HepG2 (cell line): ENCODE data around the gene CCL8. TPM values are rescaled to one million over a fixed set of nuclear protein-coding genes. Genes with fewer than 3 reads are reported as not detected.

Source experiments
- ATAC-seq: fragments of 200-7000 bp; cut with Tn5 transposase; 3 replicates; pipeline ENCODE4 v1.9.1; 2020; ENCODE audit warnings: mild to moderate bottlenecking, moderate library complexity
- BruUV-seq: library from RNA; stranded (reverse); fragments of 400-500 nt; replicated peaks from 2 replicates; lab custom pipeline; 2021; lab: Mats Ljungman, UMichigan
- CTCF ChIA-PET: fragments of 300-600 bp; formaldehyde crosslinking; extraction: SDS; loops from one replicate; lab custom pipeline; 2021; ENCODE audit warnings: low total read pairs, inconsistent platforms, low intra/inter-chr PET ratio; lab: Yijun Ruan, JAX
- POLR2A ChIA-PET: fragments of 350-600 bp; sonication (Branson Sonifier 250); formaldehyde crosslinking; loops from one replicate; lab custom pipeline; 2020; ENCODE audit warnings: antibody characterized with exemption, inconsistent platforms; lab: Yijun Ruan, JAX
- DNase-seq: peaks from one replicate; pipeline ENCODE4 v3.0.0-alpha.2; 2015; ENCODE audit warnings: low spot score
- FAIRE-seq: peaks from 3 replicates; lab custom pipeline; 2011; peaks lifted over from hg19 to GRCh38; lab: Jason Lieb, UNC
- H2AFZ ChIP-seq: one replicate; pipeline ENCODE4 v1.6.1; 2011; ENCODE audit warnings: low read length, inconsistent platforms
- H3K27ac ChIP-seq: fragments of 300-600 bp; 3 replicates; pipeline ENCODE4 v1.8.0; 2011; ENCODE audit warnings: mixed run types, mild to moderate bottlenecking, mixed read lengths, low read length, inconsistent platforms; ENCODE audit not compliant: insufficient read depth; ENCODE audit errors: extremely low read length
- H3K27me3 ChIP-seq, 2 experiments: fragments of 200-600 bp in 1 of 2; 2 replicates in 1 of 2; 3 replicates in 1 of 2; pipeline versions ENCODE4 v1.6.0 to v1.8.0; 2011; ENCODE audit warnings: low read length in 2 of 2, mild to moderate bottlenecking in 2 of 2, moderate library complexity in 2 of 2, inconsistent platforms in 1 of 2; ENCODE audit not compliant: insufficient read depth in 2 of 2, control insufficient read depth in 1 of 2
- H3K36me3 ChIP-seq, 2 experiments: fragments of 200-600 bp in 1 of 2; replicated peaks in 1 of 2; 2 replicates in 1 of 2; 3 replicates in 1 of 2; pipeline versions ENCODE4 v1.5.1 to v1.8.0; 2011; ENCODE audit warnings: low read length in 2 of 2, inconsistent platforms in 1 of 2; ENCODE audit not compliant: insufficient read depth in 2 of 2, control insufficient read depth in 1 of 2
- H3K4me1 ChIP-seq: 2 replicates; pipeline ENCODE4 v1.5.1; 2012; ENCODE audit warnings: low read length, inconsistent platforms; ENCODE audit not compliant: insufficient read depth
- H3K4me2 ChIP-seq: 2 replicates; pipeline ENCODE4 v1.6.0; 2011; ENCODE audit warnings: low read depth, low read length, inconsistent platforms
- H3K4me3 ChIP-seq, 3 experiments: fragments of 200-600 bp in 1 of 3; sonication (generic), shearing (Covaris generic) in 1 of 3; replicated peaks in 1 of 3; 2 replicates each; pipeline ENCODE4 v1.5.1; 2011 to 2016; ENCODE audit warnings: low read length in 3 of 3, inconsistent platforms in 2 of 3, low read depth in 2 of 3, mild to moderate bottlenecking in 2 of 3, control low read depth in 1 of 3, mixed read lengths in 1 of 3; ENCODE audit not compliant: insufficient read depth in 1 of 3
- H3K79me2 ChIP-seq: one replicate; pipeline ENCODE4 v1.6.1; 2011; ENCODE audit warnings: low read length, inconsistent platforms; ENCODE audit not compliant: insufficient read depth
- H3K9ac ChIP-seq: 2 replicates; pipeline ENCODE4 v1.6.0; 2011; ENCODE audit warnings: mild to moderate bottlenecking, low read depth, low read length, inconsistent platforms; ENCODE audit not compliant: insufficient read depth
- H3K9me3 ChIP-seq: 2 replicates; pipeline ENCODE4 v1.5.1; 2012; ENCODE audit warnings: mild to moderate bottlenecking, low read length
- H4K20me1 ChIP-seq: 2 replicates; pipeline ENCODE4 v1.6.0; 2011; ENCODE audit warnings: inconsistent platforms, mild to moderate bottlenecking, low read length, moderate library complexity; ENCODE audit not compliant: insufficient read depth
- ARNT2 ChIP-seq: sonication (generic); formaldehyde crosslinking; IDR thresholded peaks from 2 replicates; pipeline ENCODE4 v1.8.0; 2022; ENCODE audit warnings: mild to moderate bottlenecking, low read depth, missing genetic modification reagents, moderate library complexity
- ATF7-NPFF ChIP-seq: sonication (generic); formaldehyde crosslinking; IDR thresholded peaks from 2 replicates; pipeline ENCODE4 v1.8.1; 2023; ENCODE audit warnings: mild to moderate bottlenecking, low read depth, missing genetic modification reagents, moderate library complexity
- BRCA1 ChIP-seq: sonication (generic); formaldehyde crosslinking; IDR thresholded peaks from 2 replicates; pipeline ENCODE4 v1.4.0; 2020; ENCODE audit warnings: missing genetic modification reagents
- FOXJ3 ChIP-seq: sonication (generic); formaldehyde crosslinking; IDR thresholded peaks from 2 replicates; pipeline ENCODE4 v1.4.0; 2020; ENCODE audit warnings: missing genetic modification reagents, mild to moderate bottlenecking, borderline replicate concordance
- MATR3 ChIP-seq: sonication (generic); formaldehyde crosslinking; IDR thresholded peaks from 2 replicates; pipeline ENCODE4 v1.4.0; 2020; ENCODE audit warnings: missing genetic modification reagents
- MBD4 ChIP-seq: IDR thresholded peaks from 2 replicates; pipeline ENCODE4 v1.6.1; 2012; ENCODE audit warnings: low read length, inconsistent platforms, borderline replicate concordance
- MXD4 ChIP-seq: IDR thresholded peaks from 2 replicates; pipeline ENCODE4 v1.6.1; 2016; ENCODE audit warnings: mild to moderate bottlenecking, missing biosample characterization, missing genetic modification reagents
- NFKB2 ChIP-seq: sonication (generic); formaldehyde crosslinking; IDR thresholded peaks from 2 replicates; pipeline ENCODE4 v1.4.0; 2020; ENCODE audit warnings: missing genetic modification reagents, borderline replicate concordance
- PRMT3 ChIP-seq: sonication (generic); formaldehyde crosslinking; IDR thresholded peaks from 2 replicates; pipeline ENCODE4 v1.8.1; 2022; ENCODE audit warnings: low read depth, mild to moderate bottlenecking, moderate library complexity, missing genetic modification reagents, borderline replicate concordance
- RCOR2 ChIP-seq: IDR thresholded peaks from 2 replicates; pipeline ENCODE4 v1.6.1; 2016; ENCODE audit warnings: missing biosample characterization, missing genetic modification reagents
- SAP130 ChIP-seq: IDR thresholded peaks from 2 replicates; pipeline ENCODE4 v1.6.1; 2016; ENCODE audit warnings: low read depth
- SMAD1 ChIP-seq: sonication (generic); formaldehyde crosslinking; IDR thresholded peaks from 2 replicates; pipeline ENCODE4 v1.4.0; 2020; ENCODE audit warnings: missing genetic modification reagents, low read depth, mild to moderate bottlenecking, borderline replicate concordance
- SMAD9 ChIP-seq: sonication (generic); formaldehyde crosslinking; IDR thresholded peaks from 2 replicates; pipeline ENCODE4 v1.5.1; 2020; ENCODE audit warnings: mild to moderate bottlenecking, missing genetic modification reagents
- SP140L ChIP-seq: sonication (generic); formaldehyde crosslinking; IDR thresholded peaks from 2 replicates; pipeline ENCODE4 v1.4.0; 2020; ENCODE audit warnings: missing genetic modification reagents, borderline replicate concordance
- ZNF136 ChIP-seq: sonication (generic); formaldehyde crosslinking; IDR thresholded peaks from 2 replicates; pipeline ENCODE4 v1.8.1; 2022; ENCODE audit warnings: low read depth, mild to moderate bottlenecking, moderate library complexity, missing genetic modification reagents
- ZNF17 ChIP-seq: sonication (generic); formaldehyde crosslinking; IDR thresholded peaks from 2 replicates; pipeline ENCODE4 v1.5.0; 2020; ENCODE audit warnings: mild to moderate bottlenecking, missing genetic modification reagents
- ZNF530 ChIP-seq: sonication (generic); formaldehyde crosslinking; IDR thresholded peaks from 2 replicates; pipeline ENCODE4 v1.5.0; 2020; ENCODE audit warnings: low read depth, mild to moderate bottlenecking, missing genetic modification reagents
- ZNF841 ChIP-seq: sonication (generic); formaldehyde crosslinking; IDR thresholded peaks from 2 replicates; pipeline ENCODE4 v1.8.1; 2023; ENCODE audit warnings: missing genetic modification reagents, borderline replicate concordance
- in situ Hi-C: cut with HindIII; loops from 2 replicates; pipeline ENCODE4 v1.10.0; 2017; ENCODE audit warnings: low pct_unique_long_range_greater_than_20kb; ENCODE audit not compliant: extremely low pct_ligation_motif_present
- intact Hi-C: fragments of 100-400 bp; cut with micrococcal nuclease; formaldehyde crosslinking; loops from one replicate; pipeline ENCODE4 v1.10.0; 2022; ENCODE audit not compliant: unreplicated experiment
- polyA plus RNA-seq, 8 experiments: library from polyadenylated mRNA; depleted of rRNA in 3 of 8; stranded (reverse) in 7 of 8; unstranded in 1 of 8; fragments of >200 nt; fragmentation: Illumina TruSeq in 4 of 8; extraction: Trizol in 4 of 8; gene quantifications; 2 replicates each; pipeline versions ENCODE4 v1.2.1 to v1.2.3, GENCODE V29; 2011 to 2016; ENCODE audit warnings: low read depth in 4 of 8, missing spikeins in 1 of 8, mixed read lengths in 1 of 8; ENCODE audit not compliant: insufficient read depth in 1 of 8
- total RNA-seq, 5 experiments: library from RNA; depleted of rRNA; stranded (reverse); fragments of >200 nt; fragmentation: Illumina TruSeq; extraction: Trizol; gene quantifications; 2 replicates each; pipeline ENCODE4 v1.2.3, GENCODE V29; 2016; ENCODE audit warnings: low read depth in 1 of 5
- TF ChIP-seq, protein P1 (sequence below): sonication (generic); formaldehyde crosslinking; IDR thresholded peaks from 2 replicates; pipeline ENCODE4 v1.4.0; 2020; ENCODE audit warnings: missing genetic modification reagents, mild to moderate bottlenecking, borderline replicate concordance
- TF ChIP-seq, protein P2 (sequence below): conservative IDR thresholded peaks from 2 replicates; pipeline ENCODE4 v1.6.1; 2018; ENCODE audit warnings: missing genetic modification reagents

The CCL8 gene
- total and polyA plus RNA-seq, 2 of the 13 experiments (the other 11 are each of a cell fraction or from before 2014, with no cell fraction given) = not detected

GRCh38 chr17:34305606-34306005 lies 13.6 kb upstream of the CCL8 start:
- Histone ChIP-seq H3K9ac (no peak overlapping the region), H3K4me2 (no peak overlapping the region), H3K4me3 (no peak overlapping the region), H2AFZ (no peak overlapping the region), H3K4me1 (no peaks in the 10 kb centered on the region), H3K27ac (no peak overlapping the region), H4K20me1 (no peaks in the 10 kb centered on the region), H3K27me3 (no peaks in the 10 kb centered on the region), H3K9me3 (no peaks in the 10 kb centered on the region), H3K79me2 (no peaks in the 10 kb centered on the region), H3K36me3 (no peaks in the 10 kb centered on the region)
- ATAC-seq (no peak), DNase-seq (no peak), FAIRE-seq (no peak)
- CTCF ChIA-PET = no interaction called here
- TF ChIP-seq ZNF530 (CRISPR knock-in tag) (no peak), SMAD9 (CRISPR knock-in tag) (no peak), NFKB2 (no peak), MXD4 (no peak), ZNF841 (CRISPR knock-in tag) (no peak), MATR3 (CRISPR knock-in tag) (no peak), SP140L (no peak), SMAD1 (CRISPR knock-in tag) (no peak), ARNT2 (CRISPR knock-in tag) (no peak), FOXJ3 (CRISPR knock-in tag) (no peak), ZNF17 (CRISPR knock-in tag) (no peak), ZNF136 (CRISPR knock-in tag) (no peak), SAP130 (CRISPR knock-in tag) (no peak), PRMT3 (CRISPR knock-in tag) (no peak), MBD4 (no peak), RCOR2 (CRISPR knock-in tag) (no peak), BRCA1 (no peak), ATF7-NPFF (CRISPR knock-in tag) (no peak)
- TF ChIP-seq, protein P1, sequence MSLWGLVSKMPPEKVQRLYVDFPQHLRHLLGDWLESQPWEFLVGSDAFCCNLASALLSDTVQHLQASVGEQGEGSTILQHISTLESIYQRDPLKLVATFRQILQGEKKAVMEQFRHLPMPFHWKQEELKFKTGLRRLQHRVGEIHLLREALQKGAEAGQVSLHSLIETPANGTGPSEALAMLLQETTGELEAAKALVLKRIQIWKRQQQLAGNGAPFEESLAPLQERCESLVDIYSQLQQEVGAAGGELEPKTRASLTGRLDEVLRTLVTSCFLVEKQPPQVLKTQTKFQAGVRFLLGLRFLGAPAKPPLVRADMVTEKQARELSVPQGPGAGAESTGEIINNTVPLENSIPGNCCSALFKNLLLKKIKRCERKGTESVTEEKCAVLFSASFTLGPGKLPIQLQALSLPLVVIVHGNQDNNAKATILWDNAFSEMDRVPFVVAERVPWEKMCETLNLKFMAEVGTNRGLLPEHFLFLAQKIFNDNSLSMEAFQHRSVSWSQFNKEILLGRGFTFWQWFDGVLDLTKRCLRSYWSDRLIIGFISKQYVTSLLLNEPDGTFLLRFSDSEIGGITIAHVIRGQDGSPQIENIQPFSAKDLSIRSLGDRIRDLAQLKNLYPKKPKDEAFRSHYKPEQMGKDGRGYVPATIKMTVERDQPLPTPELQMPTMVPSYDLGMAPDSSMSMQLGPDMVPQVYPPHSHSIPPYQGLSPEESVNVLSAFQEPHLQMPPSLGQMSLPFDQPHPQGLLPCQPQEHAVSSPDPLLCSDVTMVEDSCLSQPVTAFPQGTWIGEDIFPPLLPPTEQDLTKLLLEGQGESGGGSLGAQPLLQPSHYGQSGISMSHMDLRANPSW (CRISPR knock-in tag) = no peak
- TF ChIP-seq, protein P2, sequence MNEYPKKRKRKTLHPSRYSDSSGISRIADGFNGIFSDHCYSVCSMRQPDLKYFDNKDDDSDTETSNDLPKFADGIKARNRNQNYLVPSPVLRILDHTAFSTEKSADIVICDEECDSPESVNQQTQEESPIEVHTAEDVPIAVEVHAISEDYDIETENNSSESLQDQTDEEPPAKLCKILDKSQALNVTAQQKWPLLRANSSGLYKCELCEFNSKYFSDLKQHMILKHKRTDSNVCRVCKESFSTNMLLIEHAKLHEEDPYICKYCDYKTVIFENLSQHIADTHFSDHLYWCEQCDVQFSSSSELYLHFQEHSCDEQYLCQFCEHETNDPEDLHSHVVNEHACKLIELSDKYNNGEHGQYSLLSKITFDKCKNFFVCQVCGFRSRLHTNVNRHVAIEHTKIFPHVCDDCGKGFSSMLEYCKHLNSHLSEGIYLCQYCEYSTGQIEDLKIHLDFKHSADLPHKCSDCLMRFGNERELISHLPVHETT (CRISPR knock-in tag) = no peak
- intact Hi-C loops = no loop called here
- in situ Hi-C loops = no loop called here
- BruUV-seq = no TSS peak
- POLR2A ChIA-PET = no interaction called here
